CD14-positive monocyte (primary cell): Measurements from ENCODE around the gene WIPF1. TPM values are rescaled to one million over a fixed set of nuclear protein-coding genes. Genes with fewer than 3 reads are reported as not detected.

ENCODE experiments used
- DNase-seq, 3 donors: peaks; one replicate each; pipeline ENCODE4 v3.0.0-alpha.2; 2011 to 2022
- H2AFZ ChIP-seq: 2 replicates; pipeline ENCODE4 v1.6.0; 2012; ENCODE audit warnings: mild to moderate bottlenecking, low read depth, low read length, inconsistent platforms; ENCODE audit not compliant: insufficient read depth, poor library complexity, severe bottlenecking
- H3K27ac ChIP-seq, 2 donors: 1 replicate in 1 of 2; 2 replicates in 1 of 2; pipeline ENCODE4 v1.5.1; 2012 to 2013; ENCODE audit warnings: low read length in 2 of 2, control low read depth in 1 of 2, inconsistent platforms in 1 of 2, low read depth in 1 of 2, mild to moderate bottlenecking in 1 of 2
- H3K27me3 ChIP-seq, 2 donors: one replicate each; pipeline versions ENCODE4 v1.6.0 to v1.6.1; 2011 to 2013; ENCODE audit warnings: low read length in 2 of 2; ENCODE audit not compliant: control insufficient read depth in 2 of 2, insufficient read depth in 2 of 2
- H3K36me3 ChIP-seq, 2 donors: replicated peaks in 1 of 2; 1 replicate in 1 of 2; 2 replicates in 1 of 2; pipeline versions ENCODE4 v1.5.1 to v1.6.1; 2012 to 2013; ENCODE audit warnings: low read length in 2 of 2, control low read depth in 1 of 2, inconsistent platforms in 1 of 2, mild to moderate bottlenecking in 1 of 2; ENCODE audit not compliant: insufficient read depth in 2 of 2, control insufficient read depth in 1 of 2
- H3K4me1 ChIP-seq, 2 donors: 1 replicate in 1 of 2; 2 replicates in 1 of 2; pipeline versions ENCODE4 v1.5.1 to v1.6.1; 2012 to 2013; ENCODE audit warnings: low read length in 2 of 2, control low read depth in 1 of 2, inconsistent platforms in 1 of 2, mild to moderate bottlenecking in 1 of 2, moderate library complexity in 1 of 2; ENCODE audit not compliant: insufficient read depth in 2 of 2, control insufficient read depth in 1 of 2
- H3K4me2 ChIP-seq: replicated peaks from 2 replicates; pipeline ENCODE3; 2012; ENCODE audit warnings: low read length, moderate library complexity, mild to moderate bottlenecking; ENCODE audit not compliant: poor library complexity, severe bottlenecking; ENCODE audit errors: extremely low read depth
- H3K4me3 ChIP-seq, 3 experiments: fragments of 200-600 bp in 1 of 3; sonication (generic) in 1 of 3; replicated peaks in 1 of 3; 1 replicate in 2 of 3; 2 replicates in 1 of 3; pipeline ENCODE4 v1.5.1; 2011 to 2013; ENCODE audit warnings: low read length in 3 of 3, mild to moderate bottlenecking in 3 of 3, control low read depth in 2 of 3, low read depth in 2 of 3, inconsistent platforms in 1 of 3, moderate library complexity in 1 of 3
- H3K79me2 ChIP-seq: 2 replicates; pipeline ENCODE4 v1.6.0; 2012; ENCODE audit warnings: mild to moderate bottlenecking, control low read depth, inconsistent platforms, low read length, moderate library complexity; ENCODE audit not compliant: insufficient read depth
- H3K9ac ChIP-seq: 2 replicates; pipeline ENCODE4 v1.6.0; 2017; ENCODE audit warnings: low read length, mild to moderate bottlenecking; ENCODE audit not compliant: insufficient read depth, poor library complexity, severe bottlenecking
- H3K9me3 ChIP-seq, 2 donors: replicated peaks in 1 of 2; 1 replicate in 1 of 2; 2 replicates in 1 of 2; pipeline versions ENCODE4 v1.5.1 to v1.6.1; 2012 to 2013; ENCODE audit warnings: low read length in 2 of 2, control low read depth in 1 of 2; ENCODE audit not compliant: control insufficient read depth in 1 of 2, insufficient read depth in 1 of 2
- H4K20me1 ChIP-seq: 2 replicates; pipeline ENCODE4 v1.6.0; 2012; ENCODE audit warnings: mild to moderate bottlenecking, low read length, control low read depth, moderate library complexity; ENCODE audit not compliant: insufficient read depth
- H3K27ac Mint-ChIP-seq, 7 donors: one replicate each; pipeline ENCODE4 v1.8.0; 2020; ENCODE audit warnings: mild to moderate bottlenecking in 7 of 7, mixed read lengths in 7 of 7, moderate library complexity in 6 of 7, inconsistent platforms in 2 of 7
- H3K27me3 Mint-ChIP-seq, 3 donors: one replicate each; pipeline ENCODE4 v1.8.0; 2021 to 2022; ENCODE audit warnings: low read depth in 3 of 3, mild to moderate bottlenecking in 3 of 3, mixed read lengths in 3 of 3, moderate library complexity in 3 of 3, inconsistent platforms in 1 of 3
- H3K36me3 Mint-ChIP-seq, 2 donors: one replicate each; pipeline ENCODE4 v1.8.0; 2020; ENCODE audit warnings: mixed read lengths in 2 of 2, inconsistent platforms in 1 of 2, mild to moderate bottlenecking in 1 of 2
- H3K4me1 Mint-ChIP-seq: one replicate; pipeline ENCODE4 v1.8.0; 2020; ENCODE audit warnings: mild to moderate bottlenecking, mixed read lengths
- H3K4me3 Mint-ChIP-seq, 2 donors: one replicate each; pipeline ENCODE4 v1.8.0; 2020; ENCODE audit warnings: mild to moderate bottlenecking in 2 of 2, mixed read lengths in 2 of 2, moderate library complexity in 1 of 2
- H3K9me3 Mint-ChIP-seq, 7 donors: one replicate each; pipeline ENCODE4 v1.8.0; 2020 to 2022; ENCODE audit warnings: mixed read lengths in 7 of 7, mild to moderate bottlenecking in 6 of 7, moderate library complexity in 6 of 7, inconsistent platforms in 2 of 7
- CTCF ChIP-seq: fragments of 200-600 bp; IDR thresholded peaks from one replicate; pipeline ENCODE4 v1.8.0; 2022; ENCODE audit warnings: antibody characterized with exemption, mild to moderate bottlenecking
- WGBS: methylation state at CpG from one replicate; pipeline ENCODE4 v1.1.5; 2013; ENCODE audit warnings: missing lambda C conversion rate; ENCODE audit not compliant: insufficient coverage; 5-methylcytosine and 5-hydroxymethylcytosine counted together
- intact Hi-C, 2 donors: fragments of 100-400 bp; cut with micrococcal nuclease; formaldehyde crosslinking; loops; one replicate each; pipeline versions ENCODE4 v1.15.0 to v1.15.1; 2023
- polyA plus RNA-seq, 3 donors: library from polyadenylated mRNA; depleted of rRNA in 1 of 3; unstranded in 2 of 3; stranded (reverse) in 1 of 3; fragments of 300-500 nt in 2 of 3; fragments of >200 nt in 1 of 3; fragmentation: Illumina TruSeq in 2 of 3; gene quantifications; 1 replicate in 2 of 3; 2 replicates in 1 of 3; pipeline ENCODE4 v1.2.3, GENCODE V29; 2012 to 2021

Gene WIPF1
- polyA plus RNA-seq, 3 donors: 43.9 to 126 (median 74.3) TPM

DNA sequence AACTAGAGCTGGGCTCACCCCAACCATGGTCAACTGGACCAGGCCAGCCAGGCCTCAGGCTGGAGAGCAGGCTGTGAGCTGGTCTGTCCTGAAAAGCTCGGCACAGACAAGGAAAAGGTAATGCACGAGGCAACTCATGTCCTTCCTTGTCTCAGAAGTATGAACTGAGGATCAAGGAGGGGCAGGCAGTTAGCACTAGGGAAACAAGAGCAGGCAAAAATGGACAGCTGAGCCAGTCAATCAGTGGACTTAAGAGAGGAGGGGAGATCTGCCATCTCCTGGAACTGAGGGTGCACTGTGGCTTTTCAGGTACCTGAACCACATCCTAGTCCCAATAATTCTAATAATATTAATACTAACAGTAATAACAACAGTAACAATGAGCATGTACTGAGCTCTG, 20.6 kb upstream of the WIPF1 start:
- no peak overlapping the region for H2AFZ ChIP-seq
- peak overlapping the region in 1 of 2 donors; percentile 77 for H3K27ac ChIP-seq
- H3K4me1 ChIP-seq: peaks cover 18 to 36% of the 10 kb centered on the region in 2 donors
- Mint-ChIP-seq H3K36me3 (peaks cover 62 to 76% of the 10 kb centered on the region in 2 donors), H3K9me3 (no peaks in the 10 kb centered on the region), H3K27me3 (peaks cover 0 to 1% (median 0%) of the 10 kb centered on the region in 3 donors), H3K4me1 (peaks cover 55% of the 10 kb centered on the region), H3K27ac (peak overlapping the region; percentile 16 to 93 (median 77)), H3K4me3 (no peak overlapping the region)
- H3K9ac ChIP-seq: peak overlapping the region; percentile 25
- H4K20me1 ChIP-seq: peaks cover 100% of the 10 kb centered on the region
- no peak overlapping the region for H3K4me2 ChIP-seq
- H3K36me3 ChIP-seq: peaks cover 67 to 92% of the 10 kb centered on the region in 2 donors
- no peaks in the 10 kb centered on the region for H3K27me3 ChIP-seq
- H3K9me3 ChIP-seq: no peaks in the 10 kb centered on the region
- 70% methylated on average over 2 of the region's 2 CpGs for WGBS
- intact Hi-C loops: loop anchor here in 1 of 2 donors (5.0 kb wide), 1 partner anchor 36 kb away; no protein-coding TSS in a partner anchor
- DNase-seq: no peak
- H3K79me2 ChIP-seq: peaks cover 100% of the 10 kb centered on the region
- TF ChIP-seq CTCF: no peak
- H3K4me3 ChIP-seq: no peak overlapping the region

GRCh38 chr2:174617718-174618117, 20.1 kb upstream of the WIPF1 start:
- no peak overlapping the region for H3K4me3 ChIP-seq
- no peak overlapping the region for H2AFZ ChIP-seq
- H4K20me1 ChIP-seq: peaks cover 100% of the 10 kb centered on the region
- Mint-ChIP-seq H3K27me3 (peaks cover 0 to 1% (median 0%) of the 10 kb centered on the region in 3 donors), H3K9me3 (no peaks in the 10 kb centered on the region), H3K36me3 (peaks cover 59 to 77% of the 10 kb centered on the region in 2 donors), H3K4me1 (peaks cover 54% of the 10 kb centered on the region), H3K27ac (peak overlapping the region; percentile 16 to 93 (median 77)), H3K4me3 (no peak overlapping the region)
- intact Hi-C loops: loop anchor here in 1 of 2 donors (5.0 kb wide), 1 partner anchor 35 kb away; no protein-coding TSS in a partner anchor
- H3K9me3 ChIP-seq: no peaks in the 10 kb centered on the region
- peaks cover 66 to 92% of the 10 kb centered on the region in 2 donors for H3K36me3 ChIP-seq
- no peak for DNase-seq
- TF ChIP-seq CTCF: no peak
- H3K79me2 ChIP-seq: peaks cover 100% of the 10 kb centered on the region
- H3K27ac ChIP-seq: peak overlapping the region in 1 of 2 donors; percentile 77
- no CpG with 5 or more reads among the region's 3 CpGs for WGBS
- H3K27me3 ChIP-seq: no peaks in the 10 kb centered on the region
- peak overlapping the region; percentile 25 for H3K9ac ChIP-seq
- peaks cover 18 to 37% of the 10 kb centered on the region in 2 donors for H3K4me1 ChIP-seq
- H3K4me2 ChIP-seq: no peak overlapping the region
